H1 (cell line): ENCODE results near the gene TMEM204. TPM values are rescaled to one million over a fixed set of nuclear protein-coding genes. Genes with fewer than 3 reads are reported as not detected.

Experiments
- CTCF ChIA-PET: fragments of 300-600 bp; sonication (Branson Sonifier 250); formaldehyde crosslinking; loops from one replicate; lab custom pipeline; 2021; ENCODE audit not compliant: partially characterized antibody; lab: Charles Lee
- POLR2A ChIA-PET: fragments of 300-600 bp; sonication (Branson Sonifier 250); formaldehyde crosslinking; loops from one replicate; lab custom pipeline; 2021; ENCODE audit warnings: inconsistent platforms; ENCODE audit not compliant: partially characterized antibody; lab: Charles Lee
- DNase-seq, 2 experiments: peaks; one replicate each; pipeline versions ENCODE4 v3.0.0 to v3.0.0-alpha.2; 2010 to 2022; ENCODE audit warnings: low spot score in 2 of 2, low read depth in 1 of 2, mixed read lengths in 1 of 2
- FAIRE-seq: peaks from 2 replicates; lab custom pipeline; 2011; peaks lifted over from hg19 to GRCh38; lab: Jason Lieb, UNC
- H2AFZ ChIP-seq: 2 replicates; pipeline ENCODE4 v1.8.1; 2012; ENCODE audit warnings: low read length, inconsistent platforms
- H2AK5ac ChIP-seq: 2 replicates; pipeline ENCODE4 v1.6.1; 2013; ENCODE audit warnings: low read depth, low read length
- H2BK120ac ChIP-seq: replicated peaks from 2 replicates; pipeline ENCODE3; 2013; ENCODE audit warnings: low read depth, low read length, inconsistent platforms
- H2BK12ac ChIP-seq: 2 replicates; pipeline ENCODE4 v1.6.1; 2013; ENCODE audit warnings: low read depth, low read length
- H2BK15ac ChIP-seq: 2 replicates; pipeline ENCODE4 v1.6.1; 2013; ENCODE audit warnings: low read length
- H2BK20ac ChIP-seq: 2 replicates; pipeline ENCODE4 v1.6.1; 2013; ENCODE audit warnings: low read length
- H2BK5ac ChIP-seq: 2 replicates; pipeline ENCODE4 v1.6.1; 2013; ENCODE audit warnings: low read depth, low read length
- H3K14ac ChIP-seq: 2 replicates; pipeline ENCODE4 v1.6.1; 2013; ENCODE audit warnings: inconsistent platforms; ENCODE audit not compliant: insufficient read length
- H3K18ac ChIP-seq: 2 replicates; pipeline ENCODE4 v1.6.1; 2013; ENCODE audit warnings: low read length; ENCODE audit errors: extremely low read depth
- H3K23ac ChIP-seq: 2 replicates; pipeline ENCODE4 v1.6.1; 2013; ENCODE audit warnings: inconsistent platforms; ENCODE audit not compliant: insufficient read length
- H3K23me2 ChIP-seq: 2 replicates; pipeline ENCODE4 v1.6.1; 2013; ENCODE audit warnings: low read depth, low read length
- H3K27ac ChIP-seq: 2 replicates; pipeline ENCODE4 v1.6.1; 2011; ENCODE audit warnings: low read depth, low read length, inconsistent platforms
- H3K27me3 ChIP-seq, 4 experiments: replicated peaks in 1 of 4; 1 replicate in 1 of 4; 2 replicates in 3 of 4; pipeline versions ENCODE4 v1.6.1 to v1.8.1; 2011 to 2013; ENCODE audit warnings: low read length in 3 of 4, mild to moderate bottlenecking in 3 of 4, inconsistent platforms in 2 of 4, mixed read lengths in 2 of 4, moderate library complexity in 1 of 4; ENCODE audit not compliant: control insufficient read depth in 3 of 4, insufficient read depth in 3 of 4; ENCODE audit errors: extremely low read depth in 1 of 4
- H3K36me3 ChIP-seq, 4 experiments: 2 replicates each; pipeline versions ENCODE4 v1.6.1 to v1.8.1; 2011 to 2013; ENCODE audit warnings: mild to moderate bottlenecking in 4 of 4, low read length in 3 of 4, moderate library complexity in 2 of 4, control low read depth in 1 of 4, inconsistent platforms in 1 of 4; ENCODE audit not compliant: insufficient read depth in 4 of 4, control insufficient read depth in 2 of 4
- H3K4ac ChIP-seq: replicated peaks from 2 replicates; pipeline ENCODE3; 2013; ENCODE audit warnings: low read length, low read depth, mixed read lengths, inconsistent platforms; ENCODE audit not compliant: insufficient read length
- H3K4me1 ChIP-seq, 4 experiments: replicated peaks in 1 of 4; 1 replicate in 1 of 4; 2 replicates in 3 of 4; pipeline versions ENCODE4 v1.6.1 to v1.8.1; 2011 to 2013; ENCODE audit warnings: low read length in 3 of 4, inconsistent platforms in 2 of 4, mixed read lengths in 1 of 4; ENCODE audit not compliant: insufficient read depth in 4 of 4, control insufficient read depth in 3 of 4
- H3K4me2 ChIP-seq, 2 experiments: 2 replicates each; pipeline versions ENCODE4 v1.6.1 to v1.8.1; 2011 to 2013; ENCODE audit warnings: low read depth in 2 of 2, low read length in 2 of 2, control low read depth in 1 of 2, inconsistent platforms in 1 of 2, mild to moderate bottlenecking in 1 of 2; ENCODE audit not compliant: insufficient read depth in 1 of 2
- H3K4me3 ChIP-seq, 4 experiments: fragments of 200-600, 300-600 bp in 1 of 4; sonication (generic), shearing (Covaris generic), sonication (Bioruptor Twin) in 1 of 4; 2 replicates each; pipeline versions ENCODE4 v1.5.1 to v1.8.1; 2011 to 2016; ENCODE audit warnings: low read length in 4 of 4, low read depth in 3 of 4, control low read depth in 2 of 4, inconsistent platforms in 2 of 4, mild to moderate bottlenecking in 2 of 4, mixed read lengths in 1 of 4, moderate library complexity in 1 of 4; ENCODE audit not compliant: insufficient read depth in 2 of 4; ENCODE audit errors: extremely low read depth in 1 of 4
- H3K56ac ChIP-seq: replicated peaks from 2 replicates; pipeline ENCODE3; 2013; ENCODE audit warnings: low read depth, mild to moderate bottlenecking, mixed read lengths, low read length, inconsistent platforms; ENCODE audit not compliant: insufficient read length
- H3K79me1 ChIP-seq: 2 replicates; pipeline ENCODE4 v1.6.1; 2013; ENCODE audit warnings: low read depth, low read length, control low read depth
- H3K79me2 ChIP-seq, 2 experiments: 2 replicates each; pipeline versions ENCODE4 v1.6.1 to v1.8.1; 2012 to 2013; ENCODE audit warnings: low read length in 2 of 2, mild to moderate bottlenecking in 2 of 2, inconsistent platforms in 1 of 2; ENCODE audit not compliant: insufficient read depth in 2 of 2, control insufficient read depth in 1 of 2
- H3K9ac ChIP-seq, 4 experiments: replicated peaks in 1 of 4; 1 replicate in 1 of 4; 2 replicates in 3 of 4; pipeline versions ENCODE4 v1.6.1 to v1.8.1; 2011 to 2013; ENCODE audit warnings: low read depth in 3 of 4, low read length in 3 of 4, control low read depth in 2 of 4, mild to moderate bottlenecking in 2 of 4, moderate library complexity in 2 of 4, inconsistent platforms in 1 of 4; ENCODE audit errors: extremely low read depth in 1 of 4
- H3K9me3 ChIP-seq, 2 experiments: 2 replicates each; pipeline versions ENCODE4 v1.6.1 to v1.8.1; 2012 to 2013; ENCODE audit warnings: mild to moderate bottlenecking in 2 of 2, moderate library complexity in 2 of 2, control low read depth in 1 of 2, inconsistent platforms in 1 of 2, low read depth in 1 of 2, low read length in 1 of 2, mixed read lengths in 1 of 2; ENCODE audit not compliant: insufficient read depth in 2 of 2
- H4K20me1 ChIP-seq, 2 experiments: replicated peaks in 1 of 2; 2 replicates each; pipeline versions ENCODE3 to v1.8.1; 2011 to 2013; ENCODE audit warnings: inconsistent platforms in 2 of 2, low read length in 2 of 2, mild to moderate bottlenecking in 1 of 2; ENCODE audit not compliant: insufficient read depth in 2 of 2, control insufficient read depth in 1 of 2
- H4K5ac ChIP-seq: 2 replicates; pipeline ENCODE4 v1.6.1; 2013; ENCODE audit warnings: low read length, low read depth, mixed read lengths, inconsistent platforms; ENCODE audit not compliant: insufficient read length
- H4K8ac ChIP-seq: 2 replicates; pipeline ENCODE4 v1.8.0; 2013; ENCODE audit warnings: mild to moderate bottlenecking, moderate library complexity, low read length, inconsistent platforms; ENCODE audit not compliant: insufficient read depth; ENCODE audit errors: extremely low read depth
- H4K91ac ChIP-seq: replicated peaks from 2 replicates; pipeline ENCODE3; 2013; ENCODE audit warnings: low read length, mixed read lengths, inconsistent platforms; ENCODE audit not compliant: insufficient read length
- ASH2L ChIP-seq: fragments of 200-600, 300-600 bp; sonication (generic); IDR thresholded peaks from one replicate; pipeline ENCODE4 v1.7.1; 2017; ENCODE audit warnings: low read length
- BCL11A ChIP-seq, 2 experiments: IDR thresholded peaks; one replicate each; pipeline ENCODE4 v1.6.1; 2011; ENCODE audit warnings: low read depth in 2 of 2, low read length in 2 of 2, mild to moderate bottlenecking in 2 of 2
- CBX8 ChIP-seq: fragments of 300-800, 300-1000 bp; sonication (generic); IDR thresholded peaks from 2 replicates; pipeline ENCODE4 v1.7.1; 2016; ENCODE audit warnings: low read depth, low read length, borderline replicate concordance
- EGR1 ChIP-seq: IDR thresholded peaks from 2 replicates; pipeline ENCODE4 v1.6.1; 2011; ENCODE audit warnings: low read depth, low read length, borderline replicate concordance
- KDM4A ChIP-seq: IDR thresholded peaks from one replicate; pipeline ENCODE4 v1.7.1; 2012; ENCODE audit warnings: low read depth, mild to moderate bottlenecking, moderate library complexity, low read length, inconsistent platforms; ENCODE audit not compliant: severe bottlenecking
- POU5F1 ChIP-seq: IDR thresholded peaks from 2 replicates; pipeline ENCODE4 v1.6.1; 2011; ENCODE audit warnings: low read depth, mild to moderate bottlenecking, low read length, moderate library complexity
- RFX5 ChIP-seq: IDR thresholded peaks from 2 replicates; pipeline ENCODE4 v1.6.1; 2011; ENCODE audit warnings: low read depth, low read length, improper control_type of control experiment, borderline replicate concordance
- RXRA ChIP-seq: IDR thresholded peaks from 2 replicates; pipeline ENCODE4 v1.6.1; 2011; ENCODE audit warnings: low read depth, mild to moderate bottlenecking, low read length, moderate library complexity; ENCODE audit not compliant: insufficient read depth
- SIRT6 ChIP-seq: IDR thresholded peaks from one replicate; pipeline ENCODE4 v1.7.1; 2012; ENCODE audit warnings: low read length, inconsistent platforms
- SP2 ChIP-seq: IDR thresholded peaks from 2 replicates; pipeline ENCODE4 v1.6.1; 2012; ENCODE audit warnings: mild to moderate bottlenecking, low read length, inconsistent platforms
- SUZ12 ChIP-seq: fragments of 200-600 bp; sonication (generic); IDR thresholded peaks from 2 replicates; pipeline ENCODE4 v1.6.1; 2012; ENCODE audit warnings: mild to moderate bottlenecking, inconsistent platforms, low read length, moderate library complexity, mixed read lengths
- WGBS, 2 experiments: shearing (Covaris generic) in 1 of 2; methylation state at CpG; one replicate each; pipeline versions ENCODE4 v1.1.6 to v1.1.7; 2013 to 2015; ENCODE audit warnings: low lambda C conversion rate in 2 of 2, mixed read lengths in 2 of 2, inconsistent platforms in 1 of 2, low coverage in 1 of 2, missing lambda C conversion rate in 1 of 2; ENCODE audit not compliant: insufficient replicate concordance in 2 of 2, insufficient coverage in 1 of 2, insufficient read length in 1 of 2; ENCODE audit errors: extremely low coverage in 1 of 2, missing lambda C conversion rate in 1 of 2; 5-methylcytosine and 5-hydroxymethylcytosine counted together
- polyA plus RNA-seq, 7 experiments: library from polyadenylated mRNA; depleted of rRNA in 3 of 7; stranded (reverse) in 5 of 7; unstranded in 2 of 7; fragments of >200 nt in 5 of 7; fragments of 200-250 nt in 2 of 7; gene quantifications; 1 replicate in 5 of 7; 2 replicates in 1 of 7; 4 replicates in 1 of 7; pipeline versions ENCODE4 v1.2.1 to v1.2.3, GENCODE V29; 2011 to 2013; ENCODE audit warnings: missing spikeins in 2 of 7, mixed read lengths in 2 of 7
- total RNA-seq: library from RNA; stranded (reverse); fragmentation: NEBNext Ultra II Directional; extraction: Animal tissue kit (Norgen Biotek cat#: 25700); gene quantifications from 2 replicates; pipeline ENCODE4 v1.2.1, GENCODE V29; 2021
- TF ChIP-seq, protein P1 (sequence below), 3 experiments: IDR thresholded peaks; 1 replicate in 2 of 3; 2 replicates in 1 of 3; pipeline versions ENCODE4 v1.5.1 to v1.6.1; 2011; ENCODE audit warnings: low read length in 3 of 3, mild to moderate bottlenecking in 3 of 3, inconsistent platforms in 2 of 3, low read depth in 1 of 3, moderate library complexity in 1 of 3; ENCODE audit not compliant: insufficient read depth in 1 of 3; ENCODE audit errors: control extremely low read depth in 1 of 3

The TMEM204 gene
- total and polyA plus RNA-seq, 2 of the 8 experiments (the other 6 are each of a cell fraction or from before 2014, with no cell fraction given), result not detected

DNA sequence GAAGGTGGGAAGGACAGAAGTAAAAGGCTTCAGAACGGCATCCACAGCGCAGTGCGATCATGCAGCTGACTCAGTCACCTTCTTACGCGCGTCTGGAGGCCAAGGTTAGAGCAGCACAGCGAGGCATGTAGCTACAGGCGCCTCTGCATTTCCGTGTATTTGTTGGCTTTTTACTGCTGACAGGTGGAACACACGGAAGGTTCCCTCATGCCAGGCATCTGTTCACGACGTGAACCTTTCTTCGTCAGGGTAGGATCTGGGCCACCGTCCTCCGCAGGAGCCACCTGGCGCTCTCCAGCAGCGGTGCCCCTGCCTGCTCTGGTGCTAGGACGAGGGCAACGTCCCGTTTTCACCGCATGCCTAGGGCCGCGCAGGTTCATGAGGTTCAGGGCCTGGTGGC, 15.3 kb downstream of the TMEM204 start:
- DNase-seq (no peak), FAIRE-seq (no peak)
- ChIA-PET CTCF (interaction anchor here (2.5 kb wide), 1 partner anchor 10 kb away, joined by 12 read pairs; no protein-coding TSS in a partner anchor), POLR2A (interaction anchor here (1.3 to 1.9 kb wide), 2 partner anchors 9 to 14 kb away, joined by 4 read pairs; partner anchors contain the start of gene TMEM204)
- no peak overlapping the region for H2BK5ac ChIP-seq
- H4K20me1 ChIP-seq, result peaks cover 2 to 3% of the 10 kb centered on the region in 2 experiments
- 0 out of 2 replicates have a peak overlapping the region, but pooled peaks have one; percentile 5 for H4K8ac ChIP-seq
- H3K79me2 ChIP-seq, result no peaks in the 10 kb centered on the region
- H3K36me3 ChIP-seq, result peaks cover 0 to 3% (median 0%) of the 10 kb centered on the region in 4 experiments; a peak in 1 of 8 replicates
- no peak overlapping the region for H3K4ac ChIP-seq
- H2BK15ac ChIP-seq, result no peak overlapping the region
- no peaks in the 10 kb centered on the region; the same call in 1 of the 2 replicates for H3K79me1 ChIP-seq
- H3K4me2 ChIP-seq, result no peak overlapping the region
- H2AK5ac ChIP-seq, result no peak overlapping the region
- no peak overlapping the region for H2AFZ ChIP-seq
- H2BK20ac ChIP-seq, result no peak overlapping the region
- WGBS, 2 experiments, result 95% methylated on average over 23 of the region's 23 CpGs; no CpG with 5 or more reads in 1 of the 2 experiments
- no peaks in the 10 kb centered on the region for H3K9me3 ChIP-seq
- H3K56ac ChIP-seq, result peak overlapping the region; percentile 16
- no peak overlapping the region for H3K23ac ChIP-seq
- no peak overlapping the region for H2BK12ac ChIP-seq
- no peaks in the 10 kb centered on the region for H3K23me2 ChIP-seq
- H3K4me1 ChIP-seq, result no peaks in the 10 kb centered on the region
- no peak overlapping the region for H3K4me3 ChIP-seq
- H3K14ac ChIP-seq, result no peak overlapping the region
- H3K9ac ChIP-seq, result no peak overlapping the region
- H2BK120ac ChIP-seq, result no peak overlapping the region
- no peak overlapping the region for H4K91ac ChIP-seq
- H3K18ac ChIP-seq, result no peak overlapping the region
- H3K27me3 ChIP-seq, result no peaks in the 10 kb centered on the region
- H3K27ac ChIP-seq, result no peak overlapping the region
- H4K5ac ChIP-seq, result no peak overlapping the region
- TF ChIP-seq BCL11A (IDR thresholded peaks at IDR 0.05; ENCODE audit: low read depth in 2 of 2, low read length in 2 of 2) (no peak), SUZ12 (no peak), ASH2L (no peak), RFX5 (no peak), RXRA (no peak), CBX8 (no peak), EGR1 (no peak), SIRT6 (no peak), KDM4A (no peak), POU5F1 (no peak), SP2 (no peak)
- TF ChIP-seq, protein P1, sequence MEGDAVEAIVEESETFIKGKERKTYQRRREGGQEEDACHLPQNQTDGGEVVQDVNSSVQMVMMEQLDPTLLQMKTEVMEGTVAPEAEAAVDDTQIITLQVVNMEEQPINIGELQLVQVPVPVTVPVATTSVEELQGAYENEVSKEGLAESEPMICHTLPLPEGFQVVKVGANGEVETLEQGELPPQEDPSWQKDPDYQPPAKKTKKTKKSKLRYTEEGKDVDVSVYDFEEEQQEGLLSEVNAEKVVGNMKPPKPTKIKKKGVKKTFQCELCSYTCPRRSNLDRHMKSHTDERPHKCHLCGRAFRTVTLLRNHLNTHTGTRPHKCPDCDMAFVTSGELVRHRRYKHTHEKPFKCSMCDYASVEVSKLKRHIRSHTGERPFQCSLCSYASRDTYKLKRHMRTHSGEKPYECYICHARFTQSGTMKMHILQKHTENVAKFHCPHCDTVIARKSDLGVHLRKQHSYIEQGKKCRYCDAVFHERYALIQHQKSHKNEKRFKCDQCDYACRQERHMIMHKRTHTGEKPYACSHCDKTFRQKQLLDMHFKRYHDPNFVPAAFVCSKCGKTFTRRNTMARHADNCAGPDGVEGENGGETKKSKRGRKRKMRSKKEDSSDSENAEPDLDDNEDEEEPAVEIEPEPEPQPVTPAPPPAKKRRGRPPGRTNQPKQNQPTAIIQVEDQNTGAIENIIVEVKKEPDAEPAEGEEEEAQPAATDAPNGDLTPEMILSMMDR (IDR thresholded peaks at IDR 0.05; ENCODE audit: control extremely low read depth in 1 of 3, insufficient read depth in 1 of 3, low read depth in 1 of 3, low read length in 3 of 3), result no peak
